C4-2B (cell line): ENCODE results near the gene CRLF1.

ENCODE experiments used
- ZFX ChIP-seq: fragments of 450-650 bp; IDR thresholded peaks from 2 replicates; pipeline ENCODE4 v1.6.1; 2017
- TF ChIP-seq, protein P1 (sequence below): fragments of 450-650 bp; conservative IDR thresholded peaks from 2 replicates; pipeline ENCODE4 v1.5.1; 2017; ENCODE audit warnings: mild to moderate bottlenecking

DNA sequence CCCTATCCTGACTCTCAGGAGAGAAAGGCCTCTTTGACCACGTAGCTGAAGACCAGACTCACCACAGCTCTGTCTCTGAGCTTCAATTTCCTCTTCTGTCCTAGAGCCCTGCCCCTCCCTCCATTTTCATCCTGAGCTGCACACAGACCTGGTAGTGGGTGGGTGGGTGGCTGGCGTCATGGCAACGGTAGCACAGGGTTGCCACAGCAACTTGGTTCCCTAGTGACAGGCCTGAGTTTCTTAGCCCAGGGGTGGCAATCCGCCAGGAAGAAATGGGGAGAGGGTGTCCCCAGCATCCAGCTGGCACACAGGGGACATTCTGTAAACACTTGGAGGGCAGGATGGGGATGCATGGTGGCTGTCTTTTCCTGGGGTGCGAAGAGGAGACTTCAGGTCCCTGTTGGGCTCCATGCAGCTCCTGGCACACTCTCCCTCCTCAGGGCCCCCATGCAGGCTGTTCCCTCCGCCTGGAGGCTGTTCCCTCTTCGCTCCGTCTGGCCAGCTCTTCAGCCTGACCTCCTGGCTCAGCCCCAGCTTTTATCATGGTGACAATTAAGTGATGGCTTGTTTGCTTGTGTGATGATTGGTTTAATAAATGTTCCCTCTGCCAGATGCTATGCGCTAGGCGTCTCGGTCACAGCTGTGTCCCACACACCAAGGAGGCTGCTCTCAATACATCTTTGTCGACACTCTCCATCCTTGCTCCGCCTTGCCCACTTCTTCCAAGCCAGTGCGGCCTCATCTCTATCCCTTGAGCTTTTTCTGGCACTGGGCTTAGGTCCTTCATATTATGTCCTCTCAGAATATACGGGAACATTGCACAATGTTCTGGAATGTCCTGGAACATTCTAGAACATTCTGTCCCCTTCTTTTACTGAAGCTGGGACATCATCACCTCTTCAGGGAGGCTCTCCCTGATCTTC lies 22.8 kb upstream of the CRLF1 start:
- TF ChIP-seq, protein P1, sequence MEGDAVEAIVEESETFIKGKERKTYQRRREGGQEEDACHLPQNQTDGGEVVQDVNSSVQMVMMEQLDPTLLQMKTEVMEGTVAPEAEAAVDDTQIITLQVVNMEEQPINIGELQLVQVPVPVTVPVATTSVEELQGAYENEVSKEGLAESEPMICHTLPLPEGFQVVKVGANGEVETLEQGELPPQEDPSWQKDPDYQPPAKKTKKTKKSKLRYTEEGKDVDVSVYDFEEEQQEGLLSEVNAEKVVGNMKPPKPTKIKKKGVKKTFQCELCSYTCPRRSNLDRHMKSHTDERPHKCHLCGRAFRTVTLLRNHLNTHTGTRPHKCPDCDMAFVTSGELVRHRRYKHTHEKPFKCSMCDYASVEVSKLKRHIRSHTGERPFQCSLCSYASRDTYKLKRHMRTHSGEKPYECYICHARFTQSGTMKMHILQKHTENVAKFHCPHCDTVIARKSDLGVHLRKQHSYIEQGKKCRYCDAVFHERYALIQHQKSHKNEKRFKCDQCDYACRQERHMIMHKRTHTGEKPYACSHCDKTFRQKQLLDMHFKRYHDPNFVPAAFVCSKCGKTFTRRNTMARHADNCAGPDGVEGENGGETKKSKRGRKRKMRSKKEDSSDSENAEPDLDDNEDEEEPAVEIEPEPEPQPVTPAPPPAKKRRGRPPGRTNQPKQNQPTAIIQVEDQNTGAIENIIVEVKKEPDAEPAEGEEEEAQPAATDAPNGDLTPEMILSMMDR: no peak
- TF ChIP-seq ZFX: no peak
